Stimulated activated naive CD8-positive, alpha-beta T cell treated with anti-CD3 and anti-CD28 coated beads, Interleukin-15, amount 100 ng/mL, for 72 hours (primary cell): ENCODE measurements around the gene COX7A2.

Experiments
- ATAC-seq: fragments of 150-1000 bp; cut with Tn5 transposase; 2 replicates; pipeline ENCODE4 v1.10.0; 2021; ENCODE audit warnings: mild to moderate bottlenecking, moderate library complexity
- DNase-seq, 2 donors: peaks; one replicate each; pipeline ENCODE4 v3.0.0; 2021 to 2022
- H3K27ac Mint-ChIP-seq, 2 donors: one replicate each; pipeline ENCODE4 v1.8.0; 2022; ENCODE audit warnings: mild to moderate bottlenecking in 2 of 2, mixed read lengths in 2 of 2, moderate library complexity in 2 of 2
- H3K27me3 Mint-ChIP-seq: one replicate; pipeline ENCODE4 v1.8.0; 2022; ENCODE audit warnings: mixed read lengths
- H3K4me1 Mint-ChIP-seq: one replicate; pipeline ENCODE4 v1.8.0; 2022; ENCODE audit warnings: mild to moderate bottlenecking, mixed read lengths
- H3K4me3 Mint-ChIP-seq, 2 donors: one replicate each; pipeline ENCODE4 v1.8.0; 2022; ENCODE audit warnings: mild to moderate bottlenecking in 2 of 2, mixed read lengths in 2 of 2, moderate library complexity in 1 of 2
- H3K9me3 Mint-ChIP-seq, 2 donors: one replicate each; pipeline ENCODE4 v1.8.0; 2022; ENCODE audit warnings: mixed read lengths in 2 of 2

COX7A2 gene

GRCh38 chr6:75201901-75202672, 41.5 kb downstream of the COX7A2 start:
- Mint-ChIP-seq H3K4me1 (peaks cover 43% of the 10 kb centered on the region), H3K4me3 (peak overlapping the region; percentile 30 to 57), H3K9me3 (no peaks in the 10 kb centered on the region), H3K27me3 (peaks cover 62% of the 10 kb centered on the region), H3K27ac (no peak overlapping the region)
- ATAC-seq (peak; percentile 47), DNase-seq (peak in 1 of 2 donors; percentile 10)

GRCh38 chr6:75201021-75201420, 42.6 kb downstream of the COX7A2 start:
- no peak for ATAC-seq
- H3K4me3 Mint-ChIP-seq = no peak overlapping the region
- H3K27me3 Mint-ChIP-seq = peaks cover 52% of the 10 kb centered on the region
- H3K27ac Mint-ChIP-seq = no peak overlapping the region
- DNase-seq = no peak
- no peaks in the 10 kb centered on the region for H3K9me3 Mint-ChIP-seq
- peaks cover 32% of the 10 kb centered on the region for H3K4me1 Mint-ChIP-seq

GRCh38 chr6:75199889-75200288, 43.7 kb downstream of the COX7A2 start:
- ATAC-seq (no peak), DNase-seq (no peak)
- Mint-ChIP-seq H3K9me3 (no peaks in the 10 kb centered on the region), H3K27ac (no peak overlapping the region), H3K4me1 (peaks cover 21% of the 10 kb centered on the region), H3K27me3 (peaks cover 40% of the 10 kb centered on the region), H3K4me3 (no peak overlapping the region)

- no peak for DNase-seq
- H3K9me3 Mint-ChIP-seq = no peaks in the 10 kb centered on the region
- H3K4me1 Mint-ChIP-seq = no peaks in the 10 kb centered on the region
- no peak for ATAC-seq
- H3K27ac Mint-ChIP-seq = no peak overlapping the region
- no peak overlapping the region for H3K4me3 Mint-ChIP-seq
- H3K27me3 Mint-ChIP-seq = peaks cover 3% of the 10 kb centered on the region
These were observed 47.4 kb downstream of the COX7A2 start for GRCh38 chr6:75196081-75196687.

- DNase-seq (no peak), ATAC-seq (no peak)
- peaks cover 23% of the 10 kb centered on the region for H3K27me3 Mint-ChIP-seq
- no peaks in the 10 kb centered on the region for H3K4me1 Mint-ChIP-seq
- peaks cover 0 to 10% of the 10 kb centered on the region in 2 donors for H3K9me3 Mint-ChIP-seq
- H3K27ac Mint-ChIP-seq = no peak overlapping the region
- no peak overlapping the region for H3K4me3 Mint-ChIP-seq
These were observed 55.2 kb downstream of the COX7A2 start for GRCh38 chr6:75188221-75188925.
